NCI-H2081 treated with DMSO at 0.1 percent for 48 hours (cell line): ENCODE results near the gene EBNA1BP2.
"Not testable (repeated sequence)": the region's sequence is repeated elsewhere in the genome, so short reads cannot be mapped to it uniquely, and the experiment has no call there.

Source experiments
- DNase-seq: peaks from one replicate; lab custom pipeline; 2025; lab: John Stamatoyannopoulos, UW

The EBNA1BP2 gene

GRCh38 chr1:43171876-43172526, at the start of gene EBNA1BP2, which contains the start of gene CFAP57:
TSS of gene EBNA1BP2 (minus strand) at chr1:43172290. CDS start at chr1:43172118, 172 bp downstream.
TSS of gene CFAP57 (plus strand) at chr1:43172330. CDS start at chr1:43172754, 424 bp downstream.
- DNase-seq: peak; percentile 83

- DNase-seq: no peak
Measured at GRCh38 chr1:43221797-43222196, 49.7 kb upstream of the EBNA1BP2 start.

- no peak for DNase-seq
Measured at GRCh38 chr1:43220905-43221778, 49.1 kb upstream of the EBNA1BP2 start.

- DNase-seq: no peak
Measured at GRCh38 chr1:43217747-43218146, 45.7 kb upstream of the EBNA1BP2 start.

- DNase-seq: no peak
Measured at GRCh38 chr1:43214501-43215444, 42.7 kb upstream of the EBNA1BP2 start.

GRCh38 chr1:43208277-43208676, 36.2 kb upstream of the EBNA1BP2 start:
- DNase-seq: not testable (repeated sequence)

GRCh38 chr1:43207229-43207853, 35.3 kb upstream of the EBNA1BP2 start:
- no peak for DNase-seq

- DNase-seq: no peak
Measured at GRCh38 chr1:43206600-43207228, 34.6 kb upstream of the EBNA1BP2 start.

GRCh38 chr1:43205671-43206070, 33.6 kb upstream of the EBNA1BP2 start:
- no peak for DNase-seq

- DNase-seq: no peak
Measured at GRCh38 chr1:43204394-43204793, 32.3 kb upstream of the EBNA1BP2 start.

- DNase-seq: no peak
Measured at GRCh38 chr1:43203859-43204258, 31.8 kb upstream of the EBNA1BP2 start.

- peak; percentile 40 for DNase-seq
Measured at GRCh38 chr1:43199093-43199726, 27.1 kb upstream of the EBNA1BP2 start.

GRCh38 chr1:43197343-43198127, 25.4 kb upstream of the EBNA1BP2 start:
- DNase-seq: no peak

- DNase-seq: no peak
Measured at GRCh38 chr1:43194509-43194908, 22.4 kb upstream of the EBNA1BP2 start.

- DNase-seq: no peak
Measured at GRCh38 chr1:43188106-43188505, 16.0 kb upstream of the EBNA1BP2 start.

GRCh38 chr1:43184995-43185394, 12.9 kb upstream of the EBNA1BP2 start:
- no peak for DNase-seq

- no peak for DNase-seq
Measured at GRCh38 chr1:43184388-43184787, 12.3 kb upstream of the EBNA1BP2 start.

GRCh38 chr1:43177691-43178090, 5.6 kb upstream of the EBNA1BP2 start:
- no peak for DNase-seq

GRCh38 chr1:43174873-43175272, 2.8 kb upstream of the EBNA1BP2 start:
- no peak for DNase-seq

- peak; percentile 44 for DNase-seq
Measured at GRCh38 chr1:43172527-43172972, 460 bp upstream of the EBNA1BP2 start.
